SK-N-SH (cell line): ENCODE measurements around the gene MRPL41. TPM values are rescaled to one million over a fixed set of nuclear protein-coding genes. Genes with fewer than 3 reads are reported as not detected.

Experiments used
- CTCF ChIA-PET: fragments of 300-600, 350-600 bp; formaldehyde crosslinking; extraction: SDS; loops from one replicate; lab custom pipeline; 2021; lab: Yijun Ruan, JAX
- POLR2A ChIA-PET: fragments of 350-600 bp; sonication (Branson Sonifier 250); formaldehyde crosslinking; extraction: SDS; loops from one replicate; lab custom pipeline; 2020; ENCODE audit warnings: antibody characterized with exemption, inconsistent platforms; lab: Yijun Ruan, JAX
- DNase-seq: peaks from one replicate; pipeline ENCODE4 v3.0.0; 2012
- H2AFZ ChIP-seq: fragments of 200-600 bp; sonication (generic); 2 replicates; pipeline ENCODE4 v1.8.1; 2016; ENCODE audit warnings: antibody characterized with exemption, mild to moderate bottlenecking, low read depth
- H3F3A ChIP-seq: fragments of 200-600 bp; sonication (generic); replicated peaks from 2 replicates; pipeline ENCODE3; 2016; ENCODE audit warnings: antibody characterized with exemption, mild to moderate bottlenecking; ENCODE audit not compliant: insufficient read depth
- H3K27ac ChIP-seq, 2 experiments: fragments of 200-500 bp in 1 of 2; fragments of 200-600 bp in 1 of 2; sonication (Bioruptor generic) in 1 of 2; sonication (generic), shearing (Covaris generic) in 1 of 2; 2 replicates each; pipeline versions ENCODE4 v1.5.1 to v1.6.1; 2014 to 2016; ENCODE audit warnings: low read depth in 2 of 2, inconsistent platforms in 1 of 2, low read length in 1 of 2, mild to moderate bottlenecking in 1 of 2, mixed read lengths in 1 of 2
- H3K27me3 ChIP-seq: fragments of 200-600 bp; sonication (generic), shearing (Covaris generic); 2 replicates; pipeline ENCODE4 v1.6.1; 2016; ENCODE audit warnings: mixed run types; ENCODE audit not compliant: insufficient read depth
- H3K36me3 ChIP-seq, 2 experiments: fragments of 200-500 bp in 1 of 2; fragments of 200-600 bp in 1 of 2; sonication (Bioruptor generic) in 1 of 2; sonication (generic) in 1 of 2; replicated peaks in 1 of 2; 2 replicates each; pipeline versions ENCODE3 to v1.5.1; 2014 to 2016; ENCODE audit warnings: low read length in 1 of 2, mild to moderate bottlenecking in 1 of 2; ENCODE audit not compliant: insufficient read depth in 2 of 2, control insufficient read depth in 1 of 2
- H3K4me1 ChIP-seq, 2 experiments: fragments of 200-500 bp in 1 of 2; fragments of 200-600 bp in 1 of 2; sonication (Bioruptor generic) in 1 of 2; sonication (generic), shearing (Covaris generic) in 1 of 2; 2 replicates each; pipeline versions ENCODE4 v1.5.1 to v1.6.1; 2014 to 2016; ENCODE audit warnings: low read depth in 1 of 2, low read length in 1 of 2, mixed run types in 1 of 2; ENCODE audit not compliant: insufficient read depth in 2 of 2, control insufficient read depth in 1 of 2
- H3K4me2 ChIP-seq: fragments of 200-600 bp; sonication (generic), shearing (Covaris generic); 2 replicates; pipeline ENCODE4 v1.6.1; 2017; ENCODE audit warnings: mixed run types
- H3K4me3 ChIP-seq, 2 experiments: fragments of 200-500 bp in 1 of 2; fragments of 200-600 bp in 1 of 2; sonication (Bioruptor generic) in 1 of 2; sonication (generic), shearing (Covaris generic) in 1 of 2; 2 replicates each; pipeline versions ENCODE4 v1.5.1 to v1.8.1; 2014 to 2016; ENCODE audit warnings: low read depth in 2 of 2, inconsistent platforms in 1 of 2, low read length in 1 of 2, mild to moderate bottlenecking in 1 of 2, mixed read lengths in 1 of 2, moderate library complexity in 1 of 2
- H3K79me2 ChIP-seq: fragments of 200-600 bp; sonication (generic); 2 replicates; pipeline ENCODE4 v1.8.1; 2017; ENCODE audit warnings: mild to moderate bottlenecking; ENCODE audit not compliant: insufficient read depth
- H3K9ac ChIP-seq: fragments of 200-600 bp; sonication (generic); 2 replicates; pipeline ENCODE4 v1.6.1; 2017; ENCODE audit warnings: mixed run types
- H3K9me2 ChIP-seq: fragments of 200-600 bp; sonication (generic); 2 replicates; pipeline ENCODE4 v1.6.1; 2017; ENCODE audit warnings: mixed run types
- H3K9me3 ChIP-seq: fragments of 200-600 bp; sonication (generic); 2 replicates; pipeline ENCODE4 v1.6.1; 2017; ENCODE audit warnings: mixed run types, mild to moderate bottlenecking, moderate library complexity
- H4K20me1 ChIP-seq: fragments of 200-600 bp; sonication (generic); 2 replicates; pipeline ENCODE4 v1.6.1; 2017; ENCODE audit warnings: mild to moderate bottlenecking, mixed run types; ENCODE audit not compliant: insufficient read depth
- EP300 ChIP-seq, 2 experiments: IDR thresholded peaks; 2 replicates each; pipeline versions ENCODE4 v1.4.0 to v1.6.1; 2012; ENCODE audit warnings: borderline replicate concordance in 1 of 2, low read depth in 1 of 2, low read length in 1 of 2
- FOXJ3 ChIP-seq: sonication (generic); formaldehyde crosslinking; IDR thresholded peaks from 2 replicates; pipeline ENCODE4 v1.5.1; 2020; ENCODE audit warnings: mild to moderate bottlenecking, missing genetic modification reagents
- GABPA ChIP-seq: IDR thresholded peaks from 2 replicates; pipeline ENCODE4 v1.4.0; 2012; ENCODE audit warnings: low read depth, mild to moderate bottlenecking
- GATA2 ChIP-seq: sonication (generic); formaldehyde crosslinking; IDR thresholded peaks from 2 replicates; pipeline ENCODE4 v1.5.0; 2020; ENCODE audit warnings: mild to moderate bottlenecking, missing genetic modification reagents
- IRF3 ChIP-seq: fragments of 150-350 bp; IDR thresholded peaks from 2 replicates; pipeline ENCODE4 v1.6.1; 2016; ENCODE audit warnings: mild to moderate bottlenecking, low read depth, low read length
- MXI1 ChIP-seq: IDR thresholded peaks from 2 replicates; pipeline ENCODE4 v1.6.1; 2012; ENCODE audit warnings: mild to moderate bottlenecking, low read depth, low read length, improper control_type of control experiment
- POLR2AphosphoS5 ChIP-seq: IDR thresholded peaks from 2 replicates; pipeline ENCODE4 v1.6.1; 2012; ENCODE audit warnings: low read depth, low read length
- RAD21 ChIP-seq: IDR thresholded peaks from 2 replicates; pipeline ENCODE4 v1.6.1; 2012; ENCODE audit warnings: mild to moderate bottlenecking, low read length
- REST ChIP-seq: IDR thresholded peaks from 2 replicates; pipeline ENCODE4 v1.6.1; 2012; ENCODE audit warnings: mild to moderate bottlenecking, low read depth, low read length, moderate library complexity
- RXRA ChIP-seq: IDR thresholded peaks from 2 replicates; pipeline ENCODE4 v1.4.0; 2012; ENCODE audit warnings: low read depth, mild to moderate bottlenecking, borderline replicate concordance
- SIN3A ChIP-seq: IDR thresholded peaks from 2 replicates; pipeline ENCODE4 v1.6.1; 2012; ENCODE audit warnings: low read depth, mild to moderate bottlenecking, low read length, moderate library complexity, borderline replicate concordance
- TEAD4 ChIP-seq: IDR thresholded peaks from 2 replicates; pipeline ENCODE4 v1.4.0; 2012; ENCODE audit warnings: mild to moderate bottlenecking, borderline replicate concordance; ENCODE audit not compliant: insufficient read depth
- USF1 ChIP-seq: IDR thresholded peaks from 2 replicates; pipeline ENCODE4 v1.4.0; 2012; ENCODE audit warnings: low read depth, borderline replicate concordance
- USF2 ChIP-seq: fragments of 150-350 bp; IDR thresholded peaks from 2 replicates; pipeline ENCODE4 v1.6.1; 2017; ENCODE audit warnings: antibody characterized with exemption, low read length, low read depth, borderline replicate concordance
- ZBTB33 ChIP-seq: IDR thresholded peaks from 2 replicates; pipeline ENCODE4 v1.4.0; 2012; ENCODE audit warnings: low read depth, borderline replicate concordance
- WGBS: methylation state at CpG from one replicate; pipeline ENCODE4 v1.1.6; 2017; ENCODE audit warnings: low lambda C conversion rate; 5-methylcytosine and 5-hydroxymethylcytosine counted together
- polyA plus RNA-seq, 3 experiments: library from polyadenylated mRNA; depleted of rRNA; stranded (reverse); fragments of >200 nt; gene quantifications; 2 replicates each; pipeline ENCODE4 v1.2.3, GENCODE V29; 2012

Gene MRPL41
- polyA plus RNA-seq, 1 of the 3 experiments (the other 2 are of a cell fraction) = 58.9 TPM

GRCh38 chr9:137519553-137519952 lies 32.1 kb upstream of the MRPL41 start:
- CTCF ChIA-PET = interaction anchor here (1.2 kb wide), 1 partner anchor 26 kb away, joined by 3 read pairs; no protein-coding TSS in a partner anchor
- Histone ChIP-seq H3K79me2 (no peaks in the 10 kb centered on the region), H3K4me3 (no peak overlapping the region), H3K27me3 (no peaks in the 10 kb centered on the region), H3F3A (no peaks in the 10 kb centered on the region), H4K20me1 (no peaks in the 10 kb centered on the region), H2AFZ (no peak overlapping the region), H3K36me3 (no peaks in the 10 kb centered on the region), H3K9ac (no peak overlapping the region), H3K4me2 (no peak overlapping the region), H3K4me1 (no peaks in the 10 kb centered on the region), H3K9me3 (no peaks in the 10 kb centered on the region), H3K27ac (no peak overlapping the region), H3K9me2 (no peaks in the 10 kb centered on the region)
- DNase-seq = no peak
- POLR2A ChIA-PET = no interaction called here
- TF ChIP-seq POLR2AphosphoS5 (no peak), USF2 (no peak), USF1 (no peak), GABPA (no peak), RXRA (no peak), RAD21 (no peak), MXI1 (no peak), GATA2 (CRISPR knock-in tag) (no peak), TEAD4 (no peak), SIN3A (no peak)
- WGBS = 61% methylated on average over 7 of the region's 10 CpGs

- CTCF ChIA-PET = interaction anchor here (0.6 to 1.2 kb wide), 5 partner anchors 12 to 345 kb away, joined by 3 read pairs; partner anchors contain the start of genes EXD3, NOXA1 and NRARP
- H4K20me1 ChIP-seq = no peaks in the 10 kb centered on the region
- no peaks in the 10 kb centered on the region for H3F3A ChIP-seq
- no peak overlapping the region for H3K27ac ChIP-seq
- WGBS = 80% methylated on average over 29 of the region's 30 CpGs
- no peak overlapping the region for H3K9ac ChIP-seq
- no peaks in the 10 kb centered on the region for H3K27me3 ChIP-seq
- no peak overlapping the region for H3K4me2 ChIP-seq
- no peaks in the 10 kb centered on the region for H3K9me3 ChIP-seq
- H3K9me2 ChIP-seq = no peaks in the 10 kb centered on the region
- H3K4me3 ChIP-seq = no peak overlapping the region
- POLR2A ChIA-PET = no interaction called here
- DNase-seq = no peak
- no peak overlapping the region for H2AFZ ChIP-seq
- H3K4me1 ChIP-seq = no peaks in the 10 kb centered on the region; a peak in 1 of 4 replicates
- no peaks in the 10 kb centered on the region for H3K79me2 ChIP-seq
- H3K36me3 ChIP-seq = no peaks in the 10 kb centered on the region
- no peak for TF ChIP-seq ZBTB33
- TF ChIP-seq IRF3 = no peak
- no peak for TF ChIP-seq EP300 (IDR thresholded peaks at IDR 0.05; ENCODE audit: borderline replicate concordance in 1 of 2, low read depth in 1 of 2, low read length in 1 of 2)
- no peak for TF ChIP-seq FOXJ3 (CRISPR knock-in tag)
- TF ChIP-seq USF1 = no peak
- no peak for TF ChIP-seq RXRA
- TF ChIP-seq REST = no peak
- TF ChIP-seq RAD21 = no peak
Measured at GRCh38 chr9:137520614-137521404, 30.9 kb upstream of the MRPL41 start.
